Measurements from ENCODE around the gene STAT4.

The STAT4 gene

GRCh38 chr2:191180713-191181112, 29.9 kb upstream of the STAT4 start:
- Mint-ChIP-seq H3K9me3 (no peaks in the 10 kb centered on the region), H3K27ac (no peak overlapping the region)

GRCh38 chr2:191180276-191180675, 29.5 kb upstream of the STAT4 start:
- intact Hi-C loops (cut with micrococcal nuclease): no loop called here
- Mint-ChIP-seq H3K9me3 (no peaks in the 10 kb centered on the region), H3K27ac (no peak overlapping the region), H3K4me1 (ENCODE audit: low read depth) (peaks cover 5% of the 10 kb centered on the region), H3K4me3 (no peak overlapping the region), H3K36me3 (ENCODE audit: low read depth) (no peaks in the 10 kb centered on the region), H3K27me3 (no peaks in the 10 kb centered on the region)

More at GRCh38 chr2:191180713-191181112, 29.9 kb upstream of the STAT4 start:
- Mint-ChIP-seq H3K27me3 (no peaks in the 10 kb centered on the region), H3K36me3 (ENCODE audit: low read depth) (no peaks in the 10 kb centered on the region), H3K4me1 (ENCODE audit: low read depth) (peaks cover 5% of the 10 kb centered on the region), H3K4me3 (no peak overlapping the region)
- intact Hi-C loops (cut with micrococcal nuclease): no loop called here

GRCh38 chr2:191178806-191179514, 28.2 kb upstream of the STAT4 start:
- Mint-ChIP-seq H3K9me3 (no peaks in the 10 kb centered on the region), H3K36me3 (ENCODE audit: low read depth) (no peaks in the 10 kb centered on the region), H3K4me1 (ENCODE audit: low read depth) (peaks cover 5% of the 10 kb centered on the region), H3K4me3 (no peak overlapping the region), H3K27me3 (no peaks in the 10 kb centered on the region), H3K27ac (no peak overlapping the region)
- intact Hi-C loops (cut with micrococcal nuclease): no loop called here

- Mint-ChIP-seq H3K4me1 (ENCODE audit: low read depth) (peaks cover 5% of the 10 kb centered on the region), H3K9me3 (no peaks in the 10 kb centered on the region), H3K27me3 (no peaks in the 10 kb centered on the region), H3K27ac (no peak overlapping the region), H3K4me3 (no peak overlapping the region), H3K36me3 (ENCODE audit: low read depth) (no peaks in the 10 kb centered on the region)
- intact Hi-C loops (cut with micrococcal nuclease): no loop called here
Measured at GRCh38 chr2:191177751-191178736, 27.2 kb upstream of the STAT4 start.

GRCh38 chr2:191176801-191177438, 26.1 kb upstream of the STAT4 start:
- H3K36me3 Mint-ChIP-seq (ENCODE audit: low read depth): no peaks in the 10 kb centered on the region
- H3K27me3 Mint-ChIP-seq: no peaks in the 10 kb centered on the region
- H3K9me3 Mint-ChIP-seq: no peaks in the 10 kb centered on the region
- H3K4me3 Mint-ChIP-seq: no peak overlapping the region
- H3K4me1 Mint-ChIP-seq (ENCODE audit: low read depth): peaks cover 5% of the 10 kb centered on the region
- H3K27ac Mint-ChIP-seq: no peak overlapping the region
- intact Hi-C loops (cut with micrococcal nuclease): no loop called here

- H3K4me1 Mint-ChIP-seq (ENCODE audit: low read depth): peaks cover 5% of the 10 kb centered on the region
Measured at GRCh38 chr2:191176305-191176704, 25.5 kb upstream of the STAT4 start.

GRCh38 chr2:191174442-191174841, 23.6 kb upstream of the STAT4 start:
- Mint-ChIP-seq H3K4me1 (ENCODE audit: low read depth) (no peaks in the 10 kb centered on the region), H3K27me3 (no peaks in the 10 kb centered on the region), H3K36me3 (ENCODE audit: low read depth) (no peaks in the 10 kb centered on the region), H3K27ac (no peak overlapping the region), H3K9me3 (no peaks in the 10 kb centered on the region), H3K4me3 (no peak overlapping the region)
- intact Hi-C loops (cut with micrococcal nuclease): no loop called here

More at GRCh38 chr2:191176305-191176704, 25.5 kb upstream of the STAT4 start:
- no peak overlapping the region for H3K27ac Mint-ChIP-seq
- H3K4me3 Mint-ChIP-seq: no peak overlapping the region
- H3K9me3 Mint-ChIP-seq: no peaks in the 10 kb centered on the region
- H3K27me3 Mint-ChIP-seq: no peaks in the 10 kb centered on the region
- intact Hi-C loops (cut with micrococcal nuclease): no loop called here
- no peaks in the 10 kb centered on the region for H3K36me3 Mint-ChIP-seq (ENCODE audit: low read depth)

- Mint-ChIP-seq H3K4me3 (no peak overlapping the region), H3K4me1 (ENCODE audit: low read depth) (no peaks in the 10 kb centered on the region), H3K9me3 (no peaks in the 10 kb centered on the region), H3K36me3 (ENCODE audit: low read depth) (no peaks in the 10 kb centered on the region), H3K27me3 (no peaks in the 10 kb centered on the region), H3K27ac (no peak overlapping the region)
- intact Hi-C loops (cut with micrococcal nuclease): no loop called here
Measured at GRCh38 chr2:191173206-191173605, 22.4 kb upstream of the STAT4 start.

- no peak overlapping the region for H3K27ac Mint-ChIP-seq
- intact Hi-C loops (cut with micrococcal nuclease): no loop called here
- H3K4me3 Mint-ChIP-seq: no peak overlapping the region
- no peaks in the 10 kb centered on the region for H3K27me3 Mint-ChIP-seq
- H3K9me3 Mint-ChIP-seq: no peaks in the 10 kb centered on the region
- H3K4me1 Mint-ChIP-seq (ENCODE audit: low read depth): no peaks in the 10 kb centered on the region
- H3K36me3 Mint-ChIP-seq (ENCODE audit: low read depth): no peaks in the 10 kb centered on the region
Measured at GRCh38 chr2:191171708-191172355, 21.0 kb upstream of the STAT4 start.

- no peaks in the 10 kb centered on the region for H3K9me3 Mint-ChIP-seq
- H3K4me1 Mint-ChIP-seq (ENCODE audit: low read depth): no peaks in the 10 kb centered on the region
- no peak overlapping the region for H3K27ac Mint-ChIP-seq
- intact Hi-C loops (cut with micrococcal nuclease): no loop called here
- no peaks in the 10 kb centered on the region for H3K36me3 Mint-ChIP-seq (ENCODE audit: low read depth)
- no peak overlapping the region for H3K4me3 Mint-ChIP-seq
- no peaks in the 10 kb centered on the region for H3K27me3 Mint-ChIP-seq
Measured at GRCh38 chr2:191171286-191171685, 20.5 kb upstream of the STAT4 start.

- intact Hi-C loops (cut with micrococcal nuclease): no loop called here
- H3K36me3 Mint-ChIP-seq (ENCODE audit: low read depth): no peaks in the 10 kb centered on the region
- no peak overlapping the region for H3K27ac Mint-ChIP-seq
- H3K4me3 Mint-ChIP-seq: no peak overlapping the region
- H3K9me3 Mint-ChIP-seq: no peaks in the 10 kb centered on the region
- no peaks in the 10 kb centered on the region for H3K27me3 Mint-ChIP-seq
- no peaks in the 10 kb centered on the region for H3K4me1 Mint-ChIP-seq (ENCODE audit: low read depth)
Measured at GRCh38 chr2:191170773-191171172, 20.0 kb upstream of the STAT4 start.

GRCh38 chr2:191170301-191170636, 19.5 kb upstream of the STAT4 start:
- no peak overlapping the region for H3K27ac Mint-ChIP-seq
- no peaks in the 10 kb centered on the region for H3K27me3 Mint-ChIP-seq
- H3K4me3 Mint-ChIP-seq: no peak overlapping the region
- no peaks in the 10 kb centered on the region for H3K36me3 Mint-ChIP-seq (ENCODE audit: low read depth)
- intact Hi-C loops (cut with micrococcal nuclease): no loop called here
- H3K9me3 Mint-ChIP-seq: no peaks in the 10 kb centered on the region
- H3K4me1 Mint-ChIP-seq (ENCODE audit: low read depth): no peaks in the 10 kb centered on the region

GRCh38 chr2:191169456-191170300, 18.9 kb upstream of the STAT4 start:
- Mint-ChIP-seq H3K27me3 (no peaks in the 10 kb centered on the region), H3K4me3 (no peak overlapping the region), H3K27ac (no peak overlapping the region), H3K9me3 (no peaks in the 10 kb centered on the region), H3K4me1 (ENCODE audit: low read depth) (no peaks in the 10 kb centered on the region), H3K36me3 (ENCODE audit: low read depth) (no peaks in the 10 kb centered on the region)
- intact Hi-C loops (cut with micrococcal nuclease): no loop called here

All from dendritic cell treated with granulocyte-macrophage colony-stimulating factor and Interleukin-4, amounts not matched to agents 40 ng/mL and 50 ng/mL, for 4 days (primary cell).